NCI-H1417 (cell line): ENCODE measurements around the gene MRPL46.
"Not testable (repeated sequence)": the region's sequence is repeated elsewhere in the genome, so short reads cannot be mapped to it uniquely, and the experiment has no call there.

ENCODE experiments used
- DNase-seq, 3 experiments: peaks; one replicate each; lab custom pipeline; 2025; lab: John Stamatoyannopoulos, UW

Gene MRPL46

DNA sequence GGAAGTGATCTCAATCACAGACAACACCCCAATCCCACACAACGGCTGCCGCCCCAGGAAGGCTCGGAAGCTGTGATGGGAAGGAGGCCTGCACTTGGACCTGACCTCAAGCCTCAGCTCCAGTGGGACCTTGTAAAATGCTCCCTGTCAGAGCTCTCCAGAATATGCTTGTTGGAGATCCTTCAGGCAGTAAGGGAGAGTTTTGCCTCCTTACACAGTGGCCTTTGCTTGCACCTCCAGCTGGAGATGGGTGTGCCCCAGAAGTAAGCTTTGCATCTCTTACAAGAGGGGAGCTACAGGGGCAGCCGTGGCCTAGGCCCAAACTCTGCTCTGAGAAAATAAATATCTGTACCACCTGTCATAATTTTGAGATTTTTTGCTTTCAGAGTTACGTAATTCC is 10.7 kb upstream of the MRPL46 start:
- no peak for DNase-seq

DNA sequence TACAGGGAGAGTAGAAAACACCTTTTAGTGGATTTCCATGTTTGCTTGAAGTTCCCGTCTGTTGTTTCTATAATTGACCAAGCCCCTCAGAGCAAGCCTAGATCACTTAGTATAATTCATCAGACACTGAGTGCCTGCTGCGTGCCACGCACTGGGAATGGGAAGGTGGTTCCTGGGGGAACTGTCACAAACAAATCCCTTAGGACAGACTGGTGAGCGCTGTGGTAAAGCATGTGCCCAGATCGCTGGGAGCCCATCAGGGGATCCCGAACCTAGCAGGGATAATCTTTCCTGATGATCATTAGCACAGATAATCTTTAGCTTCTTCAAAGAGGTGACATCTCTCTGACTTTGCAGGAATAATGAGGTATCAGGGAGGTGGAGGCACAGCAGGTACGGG is 9.9 kb upstream of the MRPL46 start:
- no peak for DNase-seq

- peak; percentile 32 to 79 (median 41) for DNase-seq
Observed at GRCh38 chr15:88476635-88477060, 9.5 kb upstream of the MRPL46 start.

DNA sequence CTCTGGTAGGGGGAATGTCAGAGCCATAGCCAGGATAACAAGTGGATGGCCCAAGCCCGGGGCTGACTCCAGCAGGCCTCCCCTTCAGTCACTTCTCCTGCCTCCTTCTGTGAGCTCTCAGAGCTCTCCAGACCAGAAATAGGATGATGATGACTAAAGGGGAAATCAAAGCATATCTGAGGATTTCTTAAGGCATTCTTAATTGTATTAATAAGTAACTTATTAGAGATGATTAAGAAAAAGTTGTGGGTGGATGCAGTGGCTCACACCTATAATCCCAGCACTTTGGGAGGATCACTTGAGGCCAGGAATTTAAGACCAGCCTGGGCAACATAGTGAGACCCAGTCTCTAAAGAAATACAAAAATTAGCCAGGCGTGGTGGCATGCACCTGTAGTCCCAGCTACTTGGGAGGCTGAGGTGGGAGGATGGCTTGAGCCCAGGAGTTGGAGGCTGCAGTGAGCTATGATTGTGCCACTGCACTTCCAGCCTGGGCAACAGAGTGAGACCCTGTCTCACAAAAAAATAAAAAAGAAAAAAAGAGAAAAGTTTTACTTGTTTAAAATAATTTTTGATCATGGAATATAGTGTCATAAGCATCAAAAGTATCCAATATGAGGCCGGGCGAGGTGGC is 6.6 kb upstream of the MRPL46 start:
- not testable (repeated sequence) for DNase-seq

DNA sequence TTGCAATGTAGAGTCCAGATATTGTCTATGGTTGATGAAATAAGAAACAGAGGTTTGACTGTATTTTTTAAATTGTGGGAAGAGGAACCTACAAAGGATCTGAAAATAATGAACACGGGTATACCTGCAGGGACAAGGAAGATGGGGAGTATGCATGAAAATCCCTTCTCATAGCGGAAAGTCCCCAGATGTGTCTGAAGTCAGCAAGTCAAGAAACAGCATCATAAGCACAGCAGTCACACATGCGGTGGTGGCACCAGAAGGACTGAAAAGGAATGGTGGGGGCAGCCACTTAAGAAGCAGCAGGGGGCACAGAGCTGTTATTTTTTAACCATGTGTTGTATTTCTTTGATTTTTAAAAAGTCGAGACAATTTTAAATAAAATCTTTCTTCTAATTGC is 5.0 kb upstream of the MRPL46 start:
- DNase-seq = no peak

DNA sequence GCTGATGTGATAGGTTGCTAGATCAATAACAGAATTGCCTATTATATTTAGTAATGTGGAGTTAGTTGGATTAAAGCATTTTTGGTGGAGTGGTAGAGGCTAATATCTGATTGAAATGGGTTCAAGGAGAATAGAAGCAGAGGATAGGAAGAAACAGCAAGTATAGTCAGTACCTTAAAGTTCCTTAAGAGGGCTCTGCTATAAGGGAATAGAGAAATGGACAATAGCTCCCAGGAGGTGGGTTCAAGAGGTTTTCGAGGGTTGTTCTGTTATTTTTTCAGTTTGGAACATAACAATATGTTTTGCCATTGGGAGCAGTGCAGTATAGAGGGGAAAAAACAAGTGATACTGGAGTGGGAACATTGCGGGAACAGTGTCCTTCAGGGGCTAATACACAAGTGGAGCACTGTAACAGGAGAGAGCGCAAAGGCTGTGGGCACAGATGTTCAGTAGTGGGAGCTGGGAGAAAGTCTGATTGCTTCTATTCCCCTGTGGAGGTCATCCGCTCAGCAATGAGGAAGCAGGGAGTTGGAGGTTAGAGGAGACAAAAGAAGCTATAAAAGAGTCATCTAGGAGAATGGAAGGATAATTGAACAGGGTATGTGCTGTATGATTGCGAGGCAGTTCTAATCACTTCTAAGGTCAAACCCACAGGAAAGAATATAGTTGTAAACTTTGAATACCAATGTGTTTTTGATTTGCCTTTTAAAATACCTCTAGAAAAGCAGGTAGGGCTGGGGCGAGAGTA is 3.6 kb upstream of the MRPL46 start:
- DNase-seq = no peak

- DNase-seq = no peak
Observed at GRCh38 chr15:88469321-88469720, 2.1 kb upstream of the MRPL46 start.

DNA sequence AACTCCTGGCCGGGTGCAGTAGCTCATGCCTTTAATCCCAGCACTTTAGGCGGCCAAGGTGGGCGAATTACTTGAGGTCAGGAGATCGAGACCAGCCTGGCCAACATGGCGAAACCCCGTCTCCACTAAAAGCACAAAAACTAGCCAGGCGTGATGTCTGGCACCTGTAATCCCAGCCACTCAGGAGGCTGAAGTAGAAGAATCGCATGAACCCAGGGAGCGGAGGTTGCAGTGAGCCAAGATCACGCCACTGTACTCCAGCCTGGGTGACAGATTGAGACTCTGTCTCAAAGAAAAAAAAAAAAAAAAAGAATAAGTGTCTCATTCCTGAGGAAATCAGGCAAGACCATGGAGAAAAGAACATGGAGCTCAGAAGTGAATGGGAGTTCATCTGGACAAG is 1.5 kb upstream of the MRPL46 start:
- DNase-seq = not testable (repeated sequence)

DNA sequence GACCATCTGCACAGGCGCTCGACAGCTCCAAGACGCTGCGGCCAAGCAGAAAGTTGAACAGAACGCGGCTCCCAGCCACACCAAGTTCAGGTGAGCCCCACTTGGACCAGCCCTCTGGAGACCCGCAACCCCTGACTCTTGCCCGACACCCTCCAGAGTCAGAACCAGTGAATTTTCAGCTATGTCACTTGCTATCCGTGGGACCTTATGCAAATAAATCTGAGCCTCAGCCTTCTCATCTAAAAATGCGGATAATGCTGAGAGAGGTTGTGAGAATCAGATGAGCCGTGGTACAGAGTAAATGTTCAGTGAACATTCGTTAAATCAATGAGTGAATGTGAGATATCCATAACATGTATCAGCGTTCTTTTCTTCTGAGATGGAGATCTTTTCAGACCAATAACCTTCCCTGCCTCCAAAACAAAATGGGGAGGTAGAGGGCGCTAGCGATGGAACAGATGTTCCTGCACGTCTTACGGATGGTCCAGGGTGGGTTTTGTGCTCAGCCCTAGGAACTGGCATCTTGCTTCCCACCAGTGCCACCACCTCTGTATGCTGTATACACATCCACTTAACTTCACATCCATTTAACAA is 844 bp upstream of the MRPL46 start:
- DNase-seq = peak in 1 of 3 experiments; percentile 57

- DNase-seq = no peak
Observed at GRCh38 chr15:88465633-88466224, 1.5 kb downstream of the MRPL46 start.

- DNase-seq = no peak
Observed at GRCh38 chr15:88463870-88464532, 3.2 kb downstream of the MRPL46 start.

- DNase-seq = no peak
Observed at GRCh38 chr15:88456733-88457132, 10.5 kb downstream of the MRPL46 start.

DNA sequence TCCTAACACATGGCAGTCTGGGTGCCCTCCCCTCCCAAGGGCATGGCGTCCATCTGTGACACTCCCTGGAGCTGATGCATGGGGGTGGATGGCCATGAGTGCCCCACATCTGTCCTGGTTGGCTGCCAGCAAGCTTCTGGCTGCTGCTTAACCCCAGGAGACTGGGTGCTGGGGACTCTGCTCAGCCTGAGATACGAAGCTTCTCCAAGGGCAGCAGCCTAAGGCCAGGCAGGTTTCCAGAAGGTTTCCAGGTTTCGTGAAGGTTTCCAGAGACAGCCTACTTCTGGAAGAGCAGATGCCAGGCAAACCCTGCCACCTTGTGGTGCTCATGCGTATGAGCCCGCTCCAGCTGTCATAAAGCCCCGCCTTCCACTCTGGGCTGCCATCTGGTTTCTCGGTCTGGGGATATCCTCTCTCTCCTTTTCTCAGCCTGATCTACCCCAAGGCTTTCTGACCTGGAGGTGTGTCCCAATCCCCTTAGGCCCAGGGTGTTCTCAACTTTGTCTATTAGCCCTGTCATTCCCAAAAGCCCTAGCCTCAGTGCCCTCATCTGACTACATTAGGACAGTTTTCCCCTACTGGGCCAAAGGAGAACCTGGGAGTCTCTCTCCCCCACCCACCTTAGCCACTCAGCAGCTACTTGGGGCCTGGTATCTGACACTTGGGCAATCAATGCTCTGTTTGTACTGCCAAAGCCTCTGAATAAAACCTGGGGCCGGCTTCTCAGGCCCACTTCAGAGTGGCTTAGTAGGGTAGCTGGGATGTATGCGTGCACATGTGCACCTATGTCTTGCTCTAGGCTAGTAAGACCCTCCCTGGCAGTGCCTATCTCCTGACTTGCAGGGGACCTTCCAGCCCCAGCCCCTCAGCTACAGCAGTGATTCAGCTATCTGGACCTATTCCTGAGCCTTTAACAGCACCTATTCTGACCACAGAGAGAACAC is 12.0 kb downstream of the MRPL46 start:
- DNase-seq = peak; percentile 65 to 79 (median 76)

GRCh38 chr15:88454236-88454635 is 13.0 kb downstream of the MRPL46 start:
- no peak for DNase-seq

DNA sequence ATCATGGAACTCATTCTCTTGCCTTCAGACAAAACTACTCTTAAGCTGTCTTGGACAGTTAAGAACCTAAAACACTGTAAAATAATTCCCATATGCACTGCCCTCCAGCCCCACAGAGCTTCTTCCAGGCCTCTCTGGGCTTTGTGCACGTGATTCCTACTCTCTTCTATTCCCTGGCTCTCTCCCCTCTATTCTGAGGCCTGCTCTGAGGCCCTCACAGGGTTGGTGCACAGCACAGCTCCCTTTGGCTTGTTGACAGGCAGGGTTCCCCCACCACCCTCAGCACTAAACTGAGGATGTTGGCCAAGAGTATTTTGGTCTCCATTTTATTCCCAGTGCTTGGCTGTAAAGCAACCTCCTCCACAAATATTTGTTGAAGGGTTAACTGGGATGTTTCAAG is 13.5 kb downstream of the MRPL46 start:
- no peak for DNase-seq

DNA sequence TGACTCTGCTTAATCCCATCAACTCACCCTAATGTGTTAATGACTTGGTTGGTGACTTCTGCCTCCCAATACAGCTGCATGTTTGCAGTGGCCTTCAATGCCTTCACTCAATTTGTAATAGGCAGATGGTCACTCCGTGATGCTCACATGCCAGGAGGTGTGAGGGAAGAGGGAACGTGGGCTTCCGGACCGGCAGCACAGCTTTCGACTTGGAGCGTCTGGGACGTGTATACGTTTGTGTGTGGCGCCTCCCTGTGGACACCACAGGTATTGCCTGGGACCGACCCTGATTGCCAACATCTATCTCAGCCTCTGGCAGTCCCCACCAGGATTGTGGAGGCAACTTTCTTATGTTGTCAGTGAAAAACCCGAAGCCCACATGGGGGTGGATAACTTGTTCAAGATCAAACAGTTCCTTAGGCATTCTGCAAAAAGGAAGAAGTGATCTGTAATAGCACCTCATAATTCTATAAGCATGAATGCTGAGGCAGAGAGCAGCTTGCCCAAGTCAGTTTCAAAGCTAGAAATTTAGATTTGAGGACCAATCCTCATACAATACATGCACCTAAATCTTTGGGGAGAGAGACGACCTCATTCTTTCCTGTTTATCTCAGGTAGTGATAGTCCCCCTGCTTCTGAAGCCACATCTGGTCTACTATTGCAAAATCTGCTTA is 16.9 kb downstream of the MRPL46 start:
- DNase-seq = peak; percentile 41 to 74 (median 54)

DNA sequence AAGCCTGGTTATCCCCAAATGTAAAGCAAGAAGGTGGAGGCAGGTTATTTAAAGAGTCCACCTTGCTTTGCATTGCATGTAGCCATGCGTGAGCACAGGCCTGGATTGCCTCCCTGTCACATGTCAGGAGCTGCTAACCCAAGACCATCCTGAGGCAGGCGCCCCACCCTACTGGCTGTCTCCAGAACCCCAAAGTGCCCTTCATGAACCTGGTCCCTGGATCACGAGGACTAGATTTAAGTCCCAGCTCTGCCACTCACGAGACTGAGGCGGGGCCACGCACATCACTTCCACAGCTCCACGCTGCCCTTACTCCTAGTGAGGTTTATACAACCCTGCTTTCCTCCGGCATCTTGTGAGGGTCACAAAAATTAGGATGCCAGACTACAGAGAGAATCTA is 17.6 kb downstream of the MRPL46 start:
- no peak for DNase-seq

- no peak for DNase-seq
Observed at GRCh38 chr15:88448991-88449461, 18.2 kb downstream of the MRPL46 start.

DNA sequence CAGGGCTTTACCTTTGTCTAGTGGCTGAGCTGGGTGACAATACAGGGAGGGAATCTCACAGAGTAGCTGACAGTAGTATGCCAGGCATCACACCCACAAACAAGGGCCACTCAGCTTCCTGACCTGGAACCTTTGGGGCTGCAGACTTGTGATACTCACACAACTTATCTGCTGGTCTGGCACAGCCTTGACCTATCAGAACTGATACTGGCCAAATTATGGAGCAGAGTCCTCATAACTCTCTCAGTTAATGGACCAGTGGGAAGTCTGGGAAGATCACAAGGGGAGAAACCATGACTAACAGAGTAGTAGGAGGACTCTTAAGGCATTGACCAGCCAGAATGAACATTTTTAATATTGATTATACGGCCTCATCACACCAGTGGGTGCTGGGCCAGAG is 19.4 kb downstream of the MRPL46 start:
- DNase-seq = no peak

DNA sequence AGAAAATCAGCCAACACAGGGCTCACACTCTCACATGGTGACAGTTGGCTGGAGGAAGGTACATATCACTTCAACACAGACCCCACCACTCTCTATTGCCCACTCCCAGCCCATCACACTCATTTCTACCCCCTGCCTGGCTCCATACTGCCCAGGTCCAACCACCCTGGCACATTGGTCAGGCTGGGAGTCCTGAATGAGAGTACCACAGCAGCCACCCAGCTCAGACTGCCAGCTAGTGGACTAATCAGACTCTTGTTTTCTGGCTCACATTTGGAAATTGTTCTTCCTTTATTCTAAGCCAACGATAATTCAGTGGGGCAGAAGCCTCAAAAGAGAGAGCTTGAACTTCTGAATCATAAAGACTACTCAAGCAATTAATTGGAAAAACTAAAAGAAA is 20.0 kb downstream of the MRPL46 start:
- DNase-seq = no peak
